Neural cell (in vitro differentiated cells): ENCODE data around the gene TEX22.

Experiments
- EP300 ChIP-seq: fragments of 450-650 bp; conservative IDR thresholded peaks from 2 replicates; pipeline ENCODE4 v1.6.1; 2014; ENCODE audit warnings: antibody characterized with exemption, mild to moderate bottlenecking, moderate library complexity; ENCODE audit not compliant: poor library complexity, severe bottlenecking
- EZH2 ChIP-seq: fragments of 200-600, 300-800 bp; shearing (Covaris generic), sonication (generic); IDR thresholded peaks from 2 replicates; pipeline ENCODE4 v1.6.1; 2014; ENCODE audit warnings: antibody characterized with exemption, low read length, borderline replicate concordance, mild to moderate bottlenecking; ENCODE audit not compliant: insufficient read depth, poor library complexity, severe bottlenecking
- MXI1 ChIP-seq: fragments of 450-650 bp; conservative IDR thresholded peaks from 2 replicates; pipeline ENCODE4 v1.6.1; 2014; ENCODE audit warnings: antibody characterized with exemption, mild to moderate bottlenecking; ENCODE audit not compliant: poor library complexity, severe bottlenecking
- POLR2AphosphoS5 ChIP-seq: IDR thresholded peaks from 2 replicates; pipeline ENCODE4 v1.6.1; 2012
- RAD21 ChIP-seq: fragments of 450-650 bp; conservative IDR thresholded peaks from 2 replicates; pipeline ENCODE4 v1.6.1; 2014; ENCODE audit warnings: antibody characterized with exemption, mild to moderate bottlenecking, moderate library complexity
- SMC3 ChIP-seq: fragments of 450-650 bp; conservative IDR thresholded peaks from 2 replicates; pipeline ENCODE4 v1.6.1; 2014; ENCODE audit warnings: antibody characterized with exemption, mild to moderate bottlenecking, moderate library complexity; ENCODE audit not compliant: poor library complexity
- TAF1 ChIP-seq: IDR thresholded peaks from 2 replicates; pipeline ENCODE4 v1.6.1; 2012; ENCODE audit warnings: low read depth
- TF ChIP-seq, protein P1 (sequence below): fragments of 450-650 bp; IDR thresholded peaks from 2 replicates; pipeline ENCODE4 v1.5.1; 2014; ENCODE audit warnings: antibody characterized with exemption, mild to moderate bottlenecking, moderate library complexity; ENCODE audit not compliant: poor library complexity, severe bottlenecking
- TF ChIP-seq, protein P2 (sequence below): IDR thresholded peaks from 2 replicates; pipeline ENCODE4 v1.6.1; 2012; ENCODE audit warnings: borderline replicate concordance

DNA sequence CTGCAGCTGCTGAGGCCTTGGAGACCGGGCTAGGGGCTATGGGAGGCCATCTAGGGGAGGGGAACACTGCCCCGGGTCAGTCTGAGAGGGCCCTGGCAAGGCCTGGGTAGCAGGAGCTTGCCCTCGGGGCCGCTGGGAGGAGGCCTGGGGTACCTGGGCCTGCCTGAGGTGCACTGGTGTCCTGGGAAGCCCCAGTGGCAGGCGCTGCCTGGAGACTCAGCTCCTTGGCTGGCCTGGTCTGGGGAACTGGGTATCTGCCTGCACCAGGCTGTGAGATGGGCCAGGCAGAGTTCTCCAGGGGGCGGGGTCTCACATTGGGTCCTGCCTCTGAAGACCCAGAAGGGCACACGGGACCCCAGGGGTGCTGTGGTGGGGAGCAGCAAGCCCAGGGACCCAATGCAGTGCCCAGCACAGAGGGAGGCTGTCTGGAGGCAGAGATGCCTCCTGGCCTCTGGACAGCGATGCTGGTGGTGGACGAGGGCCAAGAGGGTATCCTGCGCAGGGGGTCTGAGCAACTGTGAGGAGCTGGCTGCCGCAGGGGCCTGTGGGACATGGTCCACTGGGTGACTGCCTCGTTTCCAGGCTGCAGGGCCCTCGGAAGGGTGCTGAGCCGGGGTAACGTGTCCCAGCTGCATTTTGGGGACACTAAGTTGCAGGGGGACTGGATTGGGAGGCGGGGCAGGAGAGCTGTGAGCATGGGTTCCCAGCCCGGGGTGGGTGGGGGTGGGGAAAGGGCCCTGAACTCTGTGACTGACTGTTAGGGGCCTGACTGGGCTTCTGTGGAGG is 13.8 kb downstream of the TEX22 start:
- TF ChIP-seq, protein P1, sequence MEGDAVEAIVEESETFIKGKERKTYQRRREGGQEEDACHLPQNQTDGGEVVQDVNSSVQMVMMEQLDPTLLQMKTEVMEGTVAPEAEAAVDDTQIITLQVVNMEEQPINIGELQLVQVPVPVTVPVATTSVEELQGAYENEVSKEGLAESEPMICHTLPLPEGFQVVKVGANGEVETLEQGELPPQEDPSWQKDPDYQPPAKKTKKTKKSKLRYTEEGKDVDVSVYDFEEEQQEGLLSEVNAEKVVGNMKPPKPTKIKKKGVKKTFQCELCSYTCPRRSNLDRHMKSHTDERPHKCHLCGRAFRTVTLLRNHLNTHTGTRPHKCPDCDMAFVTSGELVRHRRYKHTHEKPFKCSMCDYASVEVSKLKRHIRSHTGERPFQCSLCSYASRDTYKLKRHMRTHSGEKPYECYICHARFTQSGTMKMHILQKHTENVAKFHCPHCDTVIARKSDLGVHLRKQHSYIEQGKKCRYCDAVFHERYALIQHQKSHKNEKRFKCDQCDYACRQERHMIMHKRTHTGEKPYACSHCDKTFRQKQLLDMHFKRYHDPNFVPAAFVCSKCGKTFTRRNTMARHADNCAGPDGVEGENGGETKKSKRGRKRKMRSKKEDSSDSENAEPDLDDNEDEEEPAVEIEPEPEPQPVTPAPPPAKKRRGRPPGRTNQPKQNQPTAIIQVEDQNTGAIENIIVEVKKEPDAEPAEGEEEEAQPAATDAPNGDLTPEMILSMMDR = no peak
- TF ChIP-seq EZH2 (no peak), RAD21 (no peak), EP300 (no peak), POLR2AphosphoS5 (no peak), MXI1 (no peak), TAF1 (no peak), SMC3 (no peak)
- TF ChIP-seq, protein P2, sequence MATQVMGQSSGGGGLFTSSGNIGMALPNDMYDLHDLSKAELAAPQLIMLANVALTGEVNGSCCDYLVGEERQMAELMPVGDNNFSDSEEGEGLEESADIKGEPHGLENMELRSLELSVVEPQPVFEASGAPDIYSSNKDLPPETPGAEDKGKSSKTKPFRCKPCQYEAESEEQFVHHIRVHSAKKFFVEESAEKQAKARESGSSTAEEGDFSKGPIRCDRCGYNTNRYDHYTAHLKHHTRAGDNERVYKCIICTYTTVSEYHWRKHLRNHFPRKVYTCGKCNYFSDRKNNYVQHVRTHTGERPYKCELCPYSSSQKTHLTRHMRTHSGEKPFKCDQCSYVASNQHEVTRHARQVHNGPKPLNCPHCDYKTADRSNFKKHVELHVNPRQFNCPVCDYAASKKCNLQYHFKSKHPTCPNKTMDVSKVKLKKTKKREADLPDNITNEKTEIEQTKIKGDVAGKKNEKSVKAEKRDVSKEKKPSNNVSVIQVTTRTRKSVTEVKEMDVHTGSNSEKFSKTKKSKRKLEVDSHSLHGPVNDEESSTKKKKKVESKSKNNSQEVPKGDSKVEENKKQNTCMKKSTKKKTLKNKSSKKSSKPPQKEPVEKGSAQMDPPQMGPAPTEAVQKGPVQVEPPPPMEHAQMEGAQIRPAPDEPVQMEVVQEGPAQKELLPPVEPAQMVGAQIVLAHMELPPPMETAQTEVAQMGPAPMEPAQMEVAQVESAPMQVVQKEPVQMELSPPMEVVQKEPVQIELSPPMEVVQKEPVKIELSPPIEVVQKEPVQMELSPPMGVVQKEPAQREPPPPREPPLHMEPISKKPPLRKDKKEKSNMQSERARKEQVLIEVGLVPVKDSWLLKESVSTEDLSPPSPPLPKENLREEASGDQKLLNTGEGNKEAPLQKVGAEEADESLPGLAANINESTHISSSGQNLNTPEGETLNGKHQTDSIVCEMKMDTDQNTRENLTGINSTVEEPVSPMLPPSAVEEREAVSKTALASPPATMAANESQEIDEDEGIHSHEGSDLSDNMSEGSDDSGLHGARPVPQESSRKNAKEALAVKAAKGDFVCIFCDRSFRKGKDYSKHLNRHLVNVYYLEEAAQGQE = no peak
